K562 (cell line): ENCODE data around the gene CHMP2A. TPM values are rescaled to one million over a fixed set of nuclear protein-coding genes. Genes with fewer than 3 reads are reported as not detected.

Experiments
- BMI1 ChIP-seq: fragments of 150-350 bp; IDR thresholded peaks from 2 replicates; pipeline ENCODE4 v1.6.1; 2014; ENCODE audit warnings: low read length
- BRCA1 ChIP-seq, 2 experiments: fragments of 450-650 bp in 1 of 2; sonication (generic) in 1 of 2; formaldehyde crosslinking in 1 of 2; IDR thresholded peaks; 2 replicates each; pipeline versions ENCODE4 v1.5.0 to v1.6.1; 2017 to 2020; ENCODE audit warnings: mild to moderate bottlenecking in 1 of 2, missing genetic modification reagents in 1 of 2
- CBFA2T3 ChIP-seq: fragments of 450-650 bp; IDR thresholded peaks from 2 replicates; pipeline ENCODE4 v1.6.1; 2017
- ESRRA ChIP-seq: fragments of 450-650 bp; IDR thresholded peaks from 2 replicates; pipeline ENCODE4 v1.6.1; 2014; ENCODE audit warnings: low read depth, mild to moderate bottlenecking, moderate library complexity, borderline replicate concordance
- GATA2 ChIP-seq: sonication (generic); formaldehyde crosslinking; IDR thresholded peaks from 2 replicates; pipeline ENCODE4 v1.4.0; 2020; ENCODE audit warnings: mild to moderate bottlenecking, missing genetic modification reagents
- KDM1A ChIP-seq, 2 experiments: fragments of 450-650 bp; IDR thresholded peaks; 2 replicates each; pipeline ENCODE4 v1.6.1; 2016; ENCODE audit warnings: mild to moderate bottlenecking in 2 of 2
- L3MBTL2 ChIP-seq: fragments of 450-650 bp; IDR thresholded peaks from 2 replicates; pipeline ENCODE4 v1.6.1; 2016; ENCODE audit warnings: mild to moderate bottlenecking, moderate library complexity
- PHF20 ChIP-seq: fragments of 450-650 bp; IDR thresholded peaks from 2 replicates; pipeline ENCODE4 v1.6.1; 2018; ENCODE audit not compliant: partially characterized antibody
- RAD51 ChIP-seq: fragments of 450-650 bp; IDR thresholded peaks from 2 replicates; pipeline ENCODE4 v1.7.1; 2016; ENCODE audit warnings: low read depth, mild to moderate bottlenecking, borderline replicate concordance
- SMARCA5 ChIP-seq: fragments of 450-650 bp; IDR thresholded peaks from 2 replicates; pipeline ENCODE4 v1.6.1; 2016
- SP2 ChIP-seq: IDR thresholded peaks from 2 replicates; pipeline ENCODE4 v1.6.1; 2011; ENCODE audit warnings: mild to moderate bottlenecking, low read depth, low read length, moderate library complexity; ENCODE audit not compliant: poor library complexity, severe bottlenecking; ENCODE audit errors: extremely low read depth
- ZNF12 ChIP-seq: sonication (generic); formaldehyde crosslinking; IDR thresholded peaks from 2 replicates; pipeline ENCODE4 v1.4.0; 2020; ENCODE audit warnings: mild to moderate bottlenecking, missing genetic modification reagents
- ZNF561 ChIP-seq: fragments of 450-650 bp; formaldehyde crosslinking; conservative IDR thresholded peaks from 2 replicates; pipeline ENCODE4 v1.4.0; 2020; ENCODE audit warnings: mild to moderate bottlenecking, moderate library complexity
- ZNF785 ChIP-seq: fragments of 250-450 bp; sonication (Bioruptor Pico); IDR thresholded peaks from 2 replicates; pipeline ENCODE4 v1.4.0; 2020; ENCODE audit warnings: mild to moderate bottlenecking
- polyA plus RNA-seq, 8 experiments: library from polyadenylated mRNA; depleted of rRNA in 4 of 8; stranded (reverse) in 5 of 8; unstranded in 3 of 8; fragments of >200 nt; fragmentation: Nextera tagmentation in 2 of 8; fragmentation: Illumina TruSeq in 1 of 8; extraction: Ambion mirVana in 2 of 8; extraction: Trizol in 1 of 8; gene quantifications; 2 replicates each; pipeline versions ENCODE4 v1.2.1 to v1.2.3, GENCODE V29; 2011 to 2014; ENCODE audit warnings: inconsistent platforms in 1 of 8, missing spikeins in 1 of 8
- total RNA-seq, 7 experiments: library from RNA; depleted of rRNA in 6 of 7; stranded (reverse); fragments of >200 nt in 6 of 7; fragmentation: Illumina TruSeq in 2 of 7; extraction: Trizol in 2 of 7; gene quantifications; 2 replicates each; pipeline versions ENCODE4 v1.2.1 to v1.2.3, GENCODE V29; 2011 to 2021; ENCODE audit warnings: low replicate concordance in 1 of 7
- TF ChIP-seq, protein P1 (sequence below): fragments of 250-450 bp; sonication (Bioruptor Pico); IDR thresholded peaks from 2 replicates; pipeline ENCODE4 v1.4.0; 2020
- TF ChIP-seq, protein P2 (sequence below): sonication (generic); formaldehyde crosslinking; IDR thresholded peaks from 2 replicates; pipeline ENCODE4 v1.4.0; 2020; ENCODE audit warnings: mild to moderate bottlenecking, missing genetic modification reagents
- TF ChIP-seq, protein P3 (sequence below): sonication (generic); formaldehyde crosslinking; IDR thresholded peaks from 2 replicates; pipeline ENCODE4 v1.9.0; 2022; ENCODE audit warnings: mild to moderate bottlenecking, missing genetic modification reagents
- TF ChIP-seq, protein P4 (sequence below), 2 experiments: fragments of 450-650 bp; IDR thresholded peaks; 2 replicates each; pipeline ENCODE4 v1.6.1; 2016

Gene CHMP2A
- total and polyA plus RNA-seq, 9 of the 15 experiments (the other 6 are each of a cell fraction or from before 2014, with no cell fraction given), result 57.6 to 159 (median 87.2) TPM

DNA sequence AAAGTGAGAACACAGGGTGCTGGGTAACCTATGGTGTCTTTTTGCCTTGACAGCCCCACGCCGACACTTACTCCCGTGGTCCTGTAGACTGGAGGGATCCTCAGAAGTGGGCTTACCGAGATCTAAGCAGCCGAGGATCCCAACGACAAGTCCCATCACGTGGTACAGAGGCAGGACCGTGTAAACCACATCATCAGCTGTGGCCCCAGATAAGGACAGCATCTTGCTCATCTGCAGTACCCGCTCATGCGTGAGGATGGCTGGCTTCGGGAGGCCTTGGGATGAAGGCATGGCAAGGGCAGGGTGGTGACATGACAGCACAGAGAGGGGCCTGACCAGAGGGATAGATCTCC, 45.2 kb downstream of the CHMP2A start (continued):
- TF ChIP-seq, protein P1, sequence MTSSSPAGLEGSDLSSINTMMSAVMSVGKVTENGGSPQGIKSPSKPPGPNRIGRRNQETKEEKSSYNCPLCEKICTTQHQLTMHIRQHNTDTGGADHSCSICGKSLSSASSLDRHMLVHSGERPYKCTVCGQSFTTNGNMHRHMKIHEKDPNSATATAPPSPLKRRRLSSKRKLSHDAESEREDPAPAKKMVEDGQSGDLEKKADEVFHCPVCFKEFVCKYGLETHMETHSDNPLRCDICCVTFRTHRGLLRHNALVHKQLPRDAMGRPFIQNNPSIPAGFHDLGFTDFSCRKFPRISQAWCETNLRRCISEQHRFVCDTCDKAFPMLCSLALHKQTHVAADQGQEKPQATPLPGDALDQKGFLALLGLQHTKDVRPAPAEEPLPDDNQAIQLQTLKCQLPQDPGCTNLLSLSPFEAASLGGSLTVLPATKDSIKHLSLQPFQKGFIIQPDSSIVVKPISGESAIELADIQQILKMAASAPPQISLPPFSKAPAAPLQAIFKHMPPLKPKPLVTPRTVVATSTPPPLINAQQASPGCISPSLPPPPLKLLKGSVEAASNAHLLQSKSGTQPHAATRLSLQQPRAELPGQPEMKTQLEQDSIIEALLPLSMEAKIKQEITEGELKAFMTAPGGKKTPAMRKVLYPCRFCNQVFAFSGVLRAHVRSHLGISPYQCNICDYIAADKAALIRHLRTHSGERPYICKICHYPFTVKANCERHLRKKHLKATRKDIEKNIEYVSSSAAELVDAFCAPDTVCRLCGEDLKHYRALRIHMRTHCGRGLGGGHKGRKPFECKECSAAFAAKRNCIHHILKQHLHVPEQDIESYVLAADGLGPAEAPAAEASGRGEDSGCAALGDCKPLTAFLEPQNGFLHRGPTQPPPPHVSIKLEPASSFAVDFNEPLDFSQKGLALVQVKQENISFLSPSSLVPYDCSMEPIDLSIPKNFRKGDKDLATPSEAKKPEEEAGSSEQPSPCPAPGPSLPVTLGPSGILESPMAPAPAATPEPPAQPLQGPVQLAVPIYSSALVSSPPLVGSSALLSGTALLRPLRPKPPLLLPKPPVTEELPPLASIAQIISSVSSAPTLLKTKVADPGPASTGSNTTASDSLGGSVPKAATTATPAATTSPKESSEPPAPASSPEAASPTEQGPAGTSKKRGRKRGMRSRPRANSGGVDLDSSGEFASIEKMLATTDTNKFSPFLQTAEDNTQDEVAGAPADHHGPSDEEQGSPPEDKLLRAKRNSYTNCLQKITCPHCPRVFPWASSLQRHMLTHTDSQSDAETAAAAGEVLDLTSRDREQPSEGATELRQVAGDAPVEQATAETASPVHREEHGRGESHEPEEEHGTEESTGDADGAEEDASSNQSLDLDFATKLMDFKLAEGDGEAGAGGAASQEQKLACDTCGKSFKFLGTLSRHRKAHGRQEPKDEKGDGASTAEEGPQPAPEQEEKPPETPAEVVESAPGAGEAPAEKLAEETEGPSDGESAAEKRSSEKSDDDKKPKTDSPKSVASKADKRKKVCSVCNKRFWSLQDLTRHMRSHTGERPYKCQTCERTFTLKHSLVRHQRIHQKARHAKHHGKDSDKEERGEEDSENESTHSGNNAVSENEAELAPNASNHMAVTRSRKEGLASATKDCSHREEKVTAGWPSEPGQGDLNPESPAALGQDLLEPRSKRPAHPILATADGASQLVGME (CRISPR knock-in tag), result peak; percentile 96
- TF ChIP-seq RAD51 (peak; percentile 89), L3MBTL2 (peak; percentile 71), ZNF12 (CRISPR knock-in tag) (no peak), ZNF561 (no peak), BRCA1 (IDR thresholded peaks at IDR 0.05) (no peak), BRCA1 (CRISPR knock-in tag; IDR thresholded peaks at IDR 0.05) (no peak), CBFA2T3 (peak; percentile 72), GATA2 (peak; percentile 76), SP2 (no peak), ZNF785 (no peak), ESRRA (peak; percentile 71; the same call in 1 of the 2 replicates), SMARCA5 (no peak), BMI1 (no peak), PHF20 (no peak), KDM1A (IDR thresholded peaks at IDR 0.05) (peak; percentile 43 to 56; a peak in 2 of 4 replicates)
- TF ChIP-seq, protein P2, sequence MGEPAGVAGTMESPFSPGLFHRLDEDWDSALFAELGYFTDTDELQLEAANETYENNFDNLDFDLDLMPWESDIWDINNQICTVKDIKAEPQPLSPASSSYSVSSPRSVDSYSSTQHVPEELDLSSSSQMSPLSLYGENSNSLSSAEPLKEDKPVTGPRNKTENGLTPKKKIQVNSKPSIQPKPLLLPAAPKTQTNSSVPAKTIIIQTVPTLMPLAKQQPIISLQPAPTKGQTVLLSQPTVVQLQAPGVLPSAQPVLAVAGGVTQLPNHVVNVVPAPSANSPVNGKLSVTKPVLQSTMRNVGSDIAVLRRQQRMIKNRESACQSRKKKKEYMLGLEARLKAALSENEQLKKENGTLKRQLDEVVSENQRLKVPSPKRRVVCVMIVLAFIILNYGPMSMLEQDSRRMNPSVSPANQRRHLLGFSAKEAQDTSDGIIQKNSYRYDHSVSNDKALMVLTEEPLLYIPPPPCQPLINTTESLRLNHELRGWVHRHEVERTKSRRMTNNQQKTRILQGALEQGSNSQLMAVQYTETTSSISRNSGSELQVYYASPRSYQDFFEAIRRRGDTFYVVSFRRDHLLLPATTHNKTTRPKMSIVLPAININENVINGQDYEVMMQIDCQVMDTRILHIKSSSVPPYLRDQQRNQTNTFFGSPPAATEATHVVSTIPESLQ (CRISPR knock-in tag), result no peak
- TF ChIP-seq, protein P3, sequence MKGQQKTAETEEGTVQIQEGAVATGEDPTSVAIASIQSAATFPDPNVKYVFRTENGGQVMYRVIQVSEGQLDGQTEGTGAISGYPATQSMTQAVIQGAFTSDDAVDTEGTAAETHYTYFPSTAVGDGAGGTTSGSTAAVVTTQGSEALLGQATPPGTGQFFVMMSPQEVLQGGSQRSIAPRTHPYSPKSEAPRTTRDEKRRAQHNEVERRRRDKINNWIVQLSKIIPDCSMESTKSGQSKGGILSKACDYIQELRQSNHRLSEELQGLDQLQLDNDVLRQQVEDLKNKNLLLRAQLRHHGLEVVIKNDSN, result peak; percentile 98
- TF ChIP-seq, protein P4, sequence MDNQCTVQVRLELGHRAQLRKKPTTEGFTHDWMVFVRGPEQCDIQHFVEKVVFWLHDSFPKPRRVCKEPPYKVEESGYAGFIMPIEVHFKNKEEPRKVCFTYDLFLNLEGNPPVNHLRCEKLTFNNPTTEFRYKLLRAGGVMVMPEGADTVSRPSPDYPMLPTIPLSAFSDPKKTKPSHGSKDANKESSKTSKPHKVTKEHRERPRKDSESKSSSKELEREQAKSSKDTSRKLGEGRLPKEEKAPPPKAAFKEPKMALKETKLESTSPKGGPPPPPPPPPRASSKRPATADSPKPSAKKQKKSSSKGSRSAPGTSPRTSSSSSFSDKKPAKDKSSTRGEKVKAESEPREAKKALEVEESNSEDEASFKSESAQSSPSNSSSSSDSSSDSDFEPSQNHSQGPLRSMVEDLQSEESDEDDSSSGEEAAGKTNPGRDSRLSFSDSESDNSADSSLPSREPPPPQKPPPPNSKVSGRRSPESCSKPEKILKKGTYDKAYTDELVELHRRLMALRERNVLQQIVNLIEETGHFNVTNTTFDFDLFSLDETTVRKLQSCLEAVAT (IDR thresholded peaks at IDR 0.05), result peak in 1 of 2 experiments; percentile 57; a peak in 1 of 4 replicates
